Stimulated activated CD8-positive, alpha-beta memory T cell treated with anti-CD3 and anti-CD28 coated beads, Interleukin-2, amount 100 ng/mL, for 48 hours (primary cell): ENCODE measurements around the gene GRAMD4.

ENCODE experiments used
- DNase-seq, 2 donors: peaks; one replicate each; pipeline ENCODE4 v3.0.0-alpha.2; 2020; ENCODE audit warnings: low read depth in 2 of 2

The GRAMD4 gene

DNA sequence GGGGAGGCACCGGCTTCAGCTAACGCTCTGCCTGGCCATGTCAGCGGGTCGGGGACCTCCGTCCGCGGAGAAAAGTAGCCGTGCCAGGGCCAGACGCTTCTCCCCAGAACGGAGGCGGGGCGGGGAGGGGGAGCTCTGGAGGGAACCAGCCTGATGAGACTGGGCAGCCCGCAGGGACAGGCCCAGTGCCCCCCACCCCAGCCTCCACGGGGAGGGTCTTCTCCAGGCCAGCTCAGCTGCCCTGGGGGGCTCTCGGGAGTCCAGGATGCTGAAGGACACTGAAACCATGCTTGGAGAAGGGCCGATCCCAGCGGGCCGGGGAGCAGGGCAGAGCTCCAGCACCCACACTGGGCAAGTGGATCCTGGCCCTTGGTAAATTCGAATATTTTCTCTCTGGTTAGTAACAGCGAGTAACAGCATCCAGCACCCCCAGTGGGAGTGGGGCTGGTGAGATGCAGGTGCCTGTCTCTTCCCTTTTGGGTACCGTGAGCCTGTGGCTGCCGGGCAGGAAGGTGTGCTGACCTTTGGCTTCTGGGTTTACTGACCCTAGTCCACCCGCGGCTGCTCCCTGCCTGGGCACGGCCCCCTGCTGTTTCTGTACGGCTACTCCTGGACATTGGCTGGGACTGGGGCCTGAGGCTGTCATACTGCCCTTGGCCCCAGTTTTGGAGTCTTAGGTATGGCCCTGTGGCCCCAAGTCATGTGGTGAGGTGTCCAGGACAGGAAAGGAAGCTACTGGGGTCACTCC lies 35.8 kb downstream of the GRAMD4 start:
- DNase-seq: no peak

DNA sequence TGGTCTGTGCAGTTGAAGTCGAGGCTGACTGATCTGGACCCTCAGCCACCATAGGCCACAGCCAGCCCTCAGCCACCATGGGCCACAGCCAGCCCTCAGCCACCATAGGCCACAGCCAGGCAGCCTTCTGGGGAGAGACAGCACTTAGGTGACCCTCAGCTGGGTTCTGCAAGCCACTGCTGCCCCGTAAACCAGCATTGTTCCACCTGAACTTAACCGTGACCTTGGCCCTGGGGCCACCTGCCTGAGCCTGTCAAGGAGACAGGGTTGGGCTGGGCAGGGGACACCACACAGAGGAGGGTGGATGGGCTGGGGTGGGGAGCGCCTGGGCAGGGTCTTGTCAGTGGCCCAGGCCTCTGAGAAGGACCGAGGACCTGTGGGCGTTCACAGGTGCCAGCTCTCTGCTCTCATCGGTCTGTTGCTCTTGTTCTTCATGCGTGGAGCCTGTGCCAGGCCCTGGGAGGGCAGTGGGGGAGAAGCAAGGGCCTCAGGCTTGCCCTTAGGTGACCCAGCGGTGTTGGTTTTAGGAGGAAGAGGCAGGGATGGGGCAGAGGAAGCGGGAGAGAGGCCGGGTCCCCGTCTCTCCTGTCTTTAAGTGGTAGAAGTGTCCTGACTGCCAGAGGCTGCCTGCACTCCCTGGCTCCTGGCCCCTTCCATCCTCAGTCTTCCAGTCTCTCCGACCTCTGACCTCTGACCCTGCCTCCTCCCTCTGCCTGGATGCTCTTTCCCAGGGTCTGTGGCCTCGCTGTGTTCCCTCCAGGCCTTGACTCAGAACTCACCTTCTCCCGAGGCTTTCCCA lies 36.9 kb downstream of the GRAMD4 start:
- no peak for DNase-seq

DNA sequence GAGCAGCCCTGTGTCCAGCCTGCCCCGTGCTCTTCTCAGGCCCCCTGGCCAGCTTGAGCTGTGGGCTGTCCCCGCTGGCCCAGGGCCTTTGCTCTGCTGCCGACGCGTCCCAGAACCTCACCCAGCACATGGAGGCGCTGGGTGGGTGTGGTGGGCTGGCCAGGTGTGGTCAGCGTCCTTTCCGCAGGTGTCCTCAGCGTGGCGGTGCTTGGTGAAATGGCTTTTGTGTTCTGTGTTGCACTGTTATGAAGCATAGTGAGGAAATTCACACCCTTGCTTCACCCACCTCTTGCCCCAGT lies 37.4 kb downstream of the GRAMD4 start:
- DNase-seq: no peak

DNA sequence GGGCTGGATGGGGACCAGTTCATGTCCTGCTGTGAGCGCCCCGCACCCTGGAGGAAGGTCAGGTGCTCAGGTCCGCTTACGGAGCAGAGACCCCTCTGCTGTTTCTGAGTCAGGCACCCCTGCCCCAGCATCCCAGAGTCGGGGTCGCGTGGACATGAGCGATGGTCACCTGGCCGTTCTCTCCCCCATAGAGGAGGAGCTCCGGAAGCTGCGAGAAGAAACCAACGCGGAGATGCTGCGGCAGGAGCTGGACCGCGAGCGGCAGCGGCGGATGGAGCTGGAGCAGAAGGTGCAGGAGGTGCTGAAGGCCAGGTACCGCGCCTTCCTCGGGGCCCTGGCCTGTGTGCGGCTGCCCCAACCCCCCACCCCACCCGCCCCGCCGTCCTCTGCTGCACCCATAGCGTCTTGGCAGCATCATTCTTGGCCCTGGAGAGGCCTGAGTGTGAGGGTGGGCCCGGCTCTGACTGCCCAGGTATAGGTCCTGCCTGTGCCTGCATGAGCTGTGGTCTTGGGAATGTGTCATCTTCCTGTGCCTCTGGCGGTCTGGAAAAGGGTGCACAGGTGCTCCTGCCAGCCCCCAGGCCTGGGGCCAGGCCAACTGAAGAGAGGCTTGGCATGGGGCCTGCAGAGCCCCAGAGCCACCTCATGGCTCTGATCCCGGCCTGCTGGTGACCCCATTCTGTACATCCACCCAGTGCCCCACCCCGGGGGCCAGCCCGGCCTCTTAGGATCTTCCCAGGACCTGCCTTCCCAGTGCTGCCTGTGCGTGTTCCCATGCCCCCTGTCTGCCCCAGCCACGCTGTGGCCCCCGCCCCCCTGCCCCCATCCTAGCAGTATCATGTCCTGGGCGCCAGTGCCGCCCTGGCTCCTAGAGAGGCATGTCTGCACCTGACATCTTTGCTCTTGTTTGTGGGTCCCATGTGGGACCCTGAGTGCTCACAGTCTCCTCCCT lies 38.1 kb downstream of the GRAMD4 start:
- no peak for DNase-seq

DNA sequence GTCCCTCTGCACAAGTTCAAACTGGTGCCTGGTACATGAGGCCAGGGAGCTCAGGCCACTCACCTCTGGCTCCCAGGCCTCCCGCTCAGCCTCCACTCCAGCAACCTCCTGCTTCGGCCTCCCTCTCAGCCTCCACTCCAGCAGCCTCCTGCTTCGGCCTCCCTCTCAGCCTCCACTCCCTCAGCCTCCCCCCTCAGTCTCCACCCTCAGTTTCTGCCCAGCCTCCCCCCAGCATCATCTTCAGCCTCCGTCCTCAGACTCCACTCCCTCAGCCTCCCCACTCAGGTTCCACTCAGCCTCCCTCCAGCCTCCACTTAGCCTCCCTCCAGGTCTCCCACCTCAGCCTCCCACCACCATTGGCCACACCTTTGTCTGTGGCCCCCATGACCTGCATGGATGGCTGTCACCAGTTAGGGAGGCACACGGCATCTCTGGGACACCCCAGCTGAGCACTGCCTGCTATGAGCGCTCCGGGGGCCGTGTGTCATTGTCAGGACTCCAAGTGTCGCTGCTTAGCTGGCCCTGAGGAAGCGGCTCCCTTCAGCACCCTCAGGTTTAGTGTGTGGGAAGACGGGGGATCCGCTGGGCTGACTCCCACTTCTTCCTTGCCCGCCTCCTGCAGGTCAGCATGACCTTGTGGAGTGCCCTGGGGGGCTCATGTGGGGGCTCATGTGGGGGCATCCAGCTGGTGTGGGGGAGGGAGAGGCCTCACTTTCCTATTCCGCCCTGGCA lies 39.0 kb downstream of the GRAMD4 start:
- DNase-seq: no peak

DNA sequence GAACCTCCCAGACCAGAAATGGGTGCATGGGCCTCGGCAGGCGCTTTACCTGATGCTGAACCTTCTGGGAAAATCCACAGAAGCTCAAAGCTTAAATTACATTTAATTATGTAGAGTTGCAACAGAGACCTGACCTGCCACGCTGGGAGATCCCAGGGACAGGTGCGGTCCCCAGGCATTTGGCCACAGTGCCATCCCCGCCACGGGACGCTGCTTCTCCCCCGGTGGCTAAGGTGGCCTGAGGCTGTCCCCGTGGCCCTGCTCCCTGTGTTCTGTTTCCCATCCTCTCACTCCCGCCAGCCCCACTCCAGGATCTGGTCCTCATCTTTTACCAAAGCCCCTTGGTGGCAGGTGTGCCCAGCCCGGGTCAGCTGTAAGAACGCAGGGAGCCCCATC lies 39.6 kb downstream of the GRAMD4 start:
- no peak for DNase-seq

DNA sequence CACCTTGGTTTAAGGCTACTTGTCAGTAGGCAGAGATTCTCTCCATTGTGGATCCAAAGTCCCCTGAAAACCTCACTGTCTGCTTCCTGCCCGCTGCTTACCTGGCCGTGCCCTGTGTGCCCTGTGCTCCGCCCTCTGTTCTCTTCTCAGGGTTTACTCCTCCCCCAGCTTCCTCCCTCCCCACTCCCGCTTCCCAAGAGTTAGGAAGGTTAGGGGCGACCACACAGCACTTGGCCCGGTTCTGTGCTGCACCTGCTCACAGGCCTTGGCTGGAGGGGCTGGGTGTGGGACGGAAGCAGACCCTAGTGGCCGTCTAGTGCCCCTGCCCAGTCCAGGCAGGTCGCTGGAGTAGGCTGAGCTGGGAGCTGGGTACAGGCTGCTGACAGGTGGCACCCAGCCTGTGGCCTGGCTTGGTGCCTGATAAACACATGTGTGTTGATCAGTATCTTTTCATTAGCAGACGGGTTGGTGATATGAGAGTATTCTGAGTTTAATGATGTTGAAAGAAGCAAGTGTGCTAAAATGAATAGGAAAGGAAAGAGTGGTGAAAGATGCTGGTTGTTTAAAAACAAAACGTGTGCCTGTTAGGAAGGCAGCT lies 40.5 kb downstream of the GRAMD4 start:
- DNase-seq: no peak

DNA sequence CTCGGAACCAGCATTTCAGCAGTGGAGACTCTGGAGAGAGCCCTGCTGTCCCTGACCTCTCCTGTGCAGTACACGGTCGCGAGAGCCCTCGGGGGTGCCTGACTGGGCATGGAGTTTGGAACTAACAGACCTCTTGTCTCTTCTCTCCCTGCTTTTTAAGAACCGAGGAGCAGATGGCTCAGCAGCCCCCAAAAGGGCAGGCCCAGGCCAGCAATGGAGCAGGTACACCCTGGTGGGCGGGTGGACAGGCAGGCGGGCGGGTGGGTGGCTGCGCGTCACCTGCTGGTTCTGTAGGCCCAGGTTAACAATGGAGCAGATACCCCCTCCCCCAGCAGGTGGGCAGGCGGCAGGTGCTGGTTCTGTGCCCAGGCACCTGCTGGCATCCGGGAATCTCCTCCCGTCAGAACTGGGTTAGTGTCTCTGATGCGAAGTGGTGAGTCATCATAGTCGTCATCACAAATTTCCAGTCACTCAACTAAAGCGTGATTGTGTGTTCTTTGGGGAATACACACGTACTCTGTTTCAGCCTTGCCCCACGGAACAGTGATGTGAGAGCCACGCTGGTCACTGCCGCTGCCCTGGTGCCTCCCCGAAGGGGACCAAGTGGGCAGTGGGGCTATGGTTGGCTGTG lies 41.1 kb downstream of the GRAMD4 start:
- no peak for DNase-seq

DNA sequence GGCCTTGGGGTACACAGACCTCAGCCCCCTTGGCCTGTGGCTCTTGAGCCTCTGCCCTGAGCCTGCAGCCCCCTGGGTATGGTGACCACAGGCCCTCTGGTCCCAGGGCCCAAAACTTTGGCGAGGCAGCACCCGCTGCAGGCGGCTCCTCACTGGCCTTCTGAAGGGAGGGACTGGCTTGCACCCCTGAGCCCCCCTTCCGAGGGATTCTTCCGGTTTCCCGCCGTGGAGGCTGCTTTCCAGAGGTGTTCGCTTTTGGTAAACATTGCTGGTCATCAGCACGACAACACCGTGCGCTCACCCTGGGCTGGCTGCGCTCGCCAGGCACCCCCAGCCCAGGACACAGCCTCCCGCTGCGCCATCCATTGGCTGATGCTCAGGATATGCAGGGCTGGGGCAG lies 42.0 kb downstream of the GRAMD4 start:
- no peak for DNase-seq

DNA sequence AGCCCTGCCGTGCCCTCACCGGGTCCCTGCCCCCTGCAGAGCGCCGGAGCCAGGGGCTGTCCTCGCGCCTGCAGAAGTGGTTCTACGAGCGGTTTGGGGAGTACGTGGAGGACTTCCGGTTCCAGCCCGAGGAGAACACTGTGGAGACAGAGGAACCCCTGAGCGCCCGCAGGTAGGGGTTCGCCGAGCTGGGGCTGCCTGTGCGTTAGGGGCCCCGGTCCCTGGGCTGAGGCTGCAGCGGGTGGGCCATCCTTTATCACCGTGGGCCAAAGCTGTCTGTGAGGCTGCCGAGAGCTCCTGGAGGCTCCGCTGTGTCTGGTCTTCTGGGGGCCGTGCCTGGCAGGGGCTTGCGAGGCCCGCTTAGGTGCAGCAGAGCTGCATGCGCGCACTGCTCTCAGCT lies 42.8 kb downstream of the GRAMD4 start:
- DNase-seq: no peak

DNA sequence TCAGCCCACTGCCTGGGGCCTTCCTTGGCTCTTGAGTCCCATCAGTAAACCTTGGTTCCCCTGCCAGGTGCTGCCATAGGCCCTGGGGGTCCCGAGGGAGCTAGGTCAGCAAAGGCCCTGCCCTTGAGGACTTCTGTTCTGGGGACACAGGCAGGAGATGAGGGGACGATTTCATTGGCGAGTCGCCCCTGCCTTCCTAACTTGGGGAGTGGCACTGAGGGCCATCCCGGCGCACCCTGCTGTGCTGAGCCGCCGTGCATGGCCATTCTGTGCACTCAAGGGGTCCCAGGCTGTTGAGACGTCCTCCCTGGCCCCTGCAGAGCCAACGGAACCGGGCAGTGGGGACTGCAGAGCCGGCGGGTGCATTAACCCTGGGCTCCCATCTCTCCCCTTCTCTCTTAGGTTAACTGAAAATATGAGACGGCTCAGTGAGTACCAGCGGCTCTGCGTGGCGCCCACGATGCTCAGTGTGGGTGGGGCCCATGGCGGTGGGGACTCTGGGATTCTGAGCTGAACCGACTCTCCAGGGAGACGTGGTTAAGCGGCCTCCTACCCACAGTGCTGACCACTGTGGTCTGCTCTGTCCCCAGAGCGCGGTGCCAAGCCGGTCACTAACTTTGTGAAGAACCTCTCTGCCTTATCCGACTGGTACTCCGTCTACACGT lies 43.4 kb downstream of the GRAMD4 start:
- DNase-seq: no peak

DNA sequence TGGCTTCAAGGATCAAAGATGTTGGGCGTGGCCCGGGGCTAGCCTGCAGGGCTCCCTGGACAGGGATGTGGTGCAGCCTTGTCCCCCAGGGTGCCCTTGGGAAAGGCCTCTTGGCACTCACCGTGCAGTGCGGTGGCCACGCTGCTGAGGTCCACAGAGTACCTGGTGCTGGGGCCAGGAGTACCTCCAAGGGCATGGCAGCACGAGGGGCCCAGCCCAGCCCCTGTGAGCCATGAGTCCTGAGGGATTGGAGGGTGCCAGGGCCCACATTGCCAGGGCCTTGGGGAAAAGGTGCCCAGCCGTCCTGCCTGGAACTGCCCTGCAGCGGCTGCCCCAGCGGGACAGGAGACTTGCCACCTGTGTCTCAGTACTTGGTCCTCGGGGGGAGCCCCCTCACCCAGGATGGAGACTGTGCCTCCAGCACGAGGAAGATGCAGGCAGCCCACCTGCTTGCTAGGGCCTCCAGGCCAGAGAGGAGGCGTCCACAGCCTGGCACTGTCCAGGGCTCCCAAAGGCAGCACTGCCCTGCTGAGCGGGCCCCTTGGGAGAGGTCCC lies 44.2 kb downstream of the GRAMD4 start:
- DNase-seq: no peak

DNA sequence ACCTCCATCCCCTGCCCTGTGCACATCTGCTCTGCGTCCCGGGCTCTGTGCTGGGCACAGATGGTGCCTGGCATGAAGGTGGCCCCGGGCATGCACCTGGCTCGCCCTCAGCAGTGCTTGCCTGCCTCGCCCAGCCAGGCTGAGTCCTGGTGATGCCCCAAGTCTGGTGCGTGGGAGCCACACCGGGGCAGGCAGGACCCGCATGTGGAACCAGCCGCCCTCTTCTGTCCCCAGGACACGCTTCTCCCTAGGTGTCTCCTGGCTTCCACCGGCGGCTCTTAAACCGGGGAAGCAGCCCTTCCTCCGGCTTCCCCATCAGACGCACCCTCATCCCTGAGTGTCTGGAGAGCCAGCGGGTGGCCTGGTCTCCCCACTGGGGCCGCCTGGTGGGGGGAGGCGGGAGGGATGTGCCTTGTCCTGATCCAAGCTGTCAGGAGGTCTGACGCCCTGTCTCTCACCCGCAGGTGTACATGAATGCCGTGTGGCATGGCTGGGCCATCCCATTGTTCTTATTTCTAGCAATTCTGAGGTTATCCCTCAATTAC lies 45.0 kb downstream of the GRAMD4 start:
- DNase-seq: no peak

DNA sequence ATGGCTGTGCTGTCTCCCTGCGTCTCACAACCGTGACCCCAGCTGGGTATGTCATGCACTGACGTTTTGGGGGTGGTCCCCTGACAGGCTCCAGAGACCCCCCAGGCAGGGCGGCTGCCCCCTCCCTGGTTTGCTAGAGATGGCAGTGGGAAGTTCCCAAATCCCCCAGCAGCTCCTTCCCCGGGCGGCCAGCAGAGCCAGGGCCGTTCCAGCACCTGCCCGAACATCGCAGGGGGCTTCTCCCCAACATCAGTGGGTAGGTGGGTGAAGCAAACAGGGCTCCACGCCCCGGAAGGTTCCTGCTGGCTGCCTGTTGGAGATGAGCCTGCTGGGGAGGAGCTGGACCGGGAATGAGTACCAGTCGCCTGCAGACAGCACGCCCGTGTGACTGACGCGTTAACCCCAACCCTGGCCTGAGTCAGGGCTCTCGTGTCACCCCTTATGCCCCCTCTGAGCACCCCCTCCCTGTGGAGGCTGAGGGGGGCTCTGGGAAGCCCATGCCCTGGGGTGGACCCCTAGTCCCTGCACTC lies 45.6 kb downstream of the GRAMD4 start:
- DNase-seq: no peak

DNA sequence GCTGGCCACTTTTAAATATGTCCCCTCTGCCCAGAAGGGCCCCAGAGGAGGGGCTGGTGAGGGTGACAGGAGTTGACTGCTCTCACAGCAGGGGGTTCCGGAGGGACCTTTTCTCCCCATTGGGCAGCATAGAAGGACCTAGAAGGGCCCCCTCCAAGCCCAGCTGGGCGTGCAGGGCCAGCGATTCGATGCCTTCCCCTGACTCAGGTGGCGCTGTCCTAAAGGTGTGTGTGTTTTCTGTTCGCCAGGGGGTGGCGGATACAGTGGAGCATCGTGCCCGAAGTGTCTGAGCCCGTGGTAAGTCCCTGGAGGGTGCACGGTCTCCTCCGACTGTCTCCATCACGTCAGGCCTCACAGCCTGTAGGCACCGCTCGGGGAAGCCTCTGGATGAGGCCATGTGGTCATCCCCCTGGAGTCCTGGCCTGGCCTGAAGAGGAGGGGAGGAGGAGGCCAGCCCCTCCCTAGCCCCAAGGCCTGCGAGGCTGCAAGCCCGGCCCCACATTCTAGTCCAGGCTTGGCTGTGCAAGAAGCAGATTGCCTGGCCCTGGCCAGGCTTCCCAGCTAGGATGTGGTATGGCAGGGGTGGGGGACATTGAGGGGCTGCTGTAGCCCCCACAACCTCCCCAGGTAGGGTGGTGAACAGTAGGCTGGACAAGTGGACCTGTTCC lies 46.5 kb downstream of the GRAMD4 start:
- DNase-seq: no peak

DNA sequence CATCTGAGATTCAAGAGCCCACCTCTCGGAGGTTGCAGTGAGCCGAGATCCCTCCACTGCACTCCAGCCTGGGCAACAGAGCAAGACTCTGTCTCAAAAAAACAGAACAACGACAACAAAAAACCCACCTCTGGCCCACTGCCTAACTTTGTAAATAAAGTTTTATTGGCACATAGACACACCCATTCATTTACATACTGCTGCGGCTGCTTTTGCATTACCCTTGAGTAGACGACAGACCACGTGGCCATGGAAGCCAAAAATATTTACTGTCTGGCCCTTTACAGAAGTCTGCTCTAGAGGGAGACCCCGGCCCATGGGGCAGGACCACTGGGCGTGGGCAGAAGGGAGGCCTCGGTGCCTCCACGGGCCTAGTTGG lies 47.0 kb downstream of the GRAMD4 start:
- DNase-seq: no peak

DNA sequence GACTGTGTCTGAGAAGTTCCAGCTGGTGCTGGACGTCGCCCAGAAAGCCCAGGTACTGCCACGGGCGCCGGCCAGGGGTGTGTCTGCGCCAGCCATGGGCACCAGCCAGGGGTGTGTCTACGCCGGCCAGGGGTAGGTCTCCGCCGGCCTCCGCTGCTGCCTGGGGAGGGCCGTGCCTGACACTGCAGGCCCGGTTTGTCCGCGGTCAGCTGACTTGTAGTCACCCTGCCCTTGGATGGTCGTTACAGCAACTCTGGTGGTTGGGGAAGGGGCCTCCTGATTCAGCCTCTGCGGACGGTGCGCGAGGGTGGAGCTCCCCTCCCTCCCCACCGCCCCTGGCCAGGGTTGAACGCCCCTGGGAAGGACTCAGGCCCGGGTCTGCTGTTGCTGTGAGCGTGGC lies 47.9 kb downstream of the GRAMD4 start:
- no peak for DNase-seq

DNA sequence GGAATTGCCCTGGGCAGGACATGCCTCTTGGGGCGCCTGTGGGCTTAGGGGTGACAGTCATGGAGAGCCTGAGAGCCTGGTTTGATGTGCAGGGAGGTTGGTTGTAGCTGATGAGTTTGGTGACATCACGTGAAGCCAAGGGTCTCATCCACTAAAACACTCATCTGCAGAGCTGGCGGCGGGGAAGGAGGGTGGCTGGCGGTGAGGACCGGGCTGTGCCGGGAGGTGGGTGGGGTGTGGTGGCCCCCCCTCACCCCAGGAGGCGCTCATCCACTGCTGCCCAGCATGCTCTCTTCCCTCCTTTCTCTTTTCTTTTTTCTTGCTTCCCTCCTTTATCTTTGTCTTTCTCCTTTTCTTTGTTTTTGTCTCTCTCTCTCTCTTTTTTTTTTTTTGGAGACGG lies 49.0 kb downstream of the GRAMD4 start:
- DNase-seq: no peak

DNA sequence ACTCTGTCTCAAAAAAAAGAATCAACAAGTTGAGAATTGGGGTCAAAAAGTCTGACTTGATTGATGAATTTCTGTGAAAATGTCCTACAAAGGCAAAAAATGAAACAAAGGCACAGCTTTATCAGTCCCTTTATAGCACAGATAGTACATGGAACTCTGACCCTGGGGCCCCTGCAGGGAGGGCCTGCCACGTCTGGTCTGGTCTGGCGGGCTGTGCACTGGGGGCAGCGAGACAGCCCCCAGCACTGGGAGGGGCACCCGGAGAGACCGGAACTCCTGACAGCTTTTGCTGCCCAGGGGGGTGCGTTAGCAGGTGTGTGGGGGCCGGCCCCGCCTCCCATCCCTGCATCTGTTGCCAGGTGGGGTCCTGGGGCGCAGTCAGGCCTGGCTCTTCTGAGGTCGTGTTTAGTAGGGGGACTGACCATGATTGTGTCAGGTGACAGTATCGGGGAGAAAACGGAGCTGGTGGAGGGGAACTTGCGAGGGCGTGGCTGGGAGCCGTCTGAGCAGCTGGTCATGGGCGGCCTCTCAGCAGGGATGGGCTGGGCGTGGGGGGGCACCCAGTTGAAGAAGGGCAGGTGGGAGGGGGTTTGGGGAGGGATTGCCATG lies 51.7 kb downstream of the GRAMD4 start:
- no peak for DNase-seq
